Measurements from ENCODE around the gene MAPK7. TPM values are rescaled to one million over a fixed set of nuclear protein-coding genes. Genes with fewer than 3 reads are reported as not detected.

Gene MAPK7
- total and polyA plus RNA-seq, 10 of the 15 experiments (the other 5 are each of a cell fraction or from before 2014, with no cell fraction given): 0.37 to 13.5 (median 5.6) TPM

DNA sequence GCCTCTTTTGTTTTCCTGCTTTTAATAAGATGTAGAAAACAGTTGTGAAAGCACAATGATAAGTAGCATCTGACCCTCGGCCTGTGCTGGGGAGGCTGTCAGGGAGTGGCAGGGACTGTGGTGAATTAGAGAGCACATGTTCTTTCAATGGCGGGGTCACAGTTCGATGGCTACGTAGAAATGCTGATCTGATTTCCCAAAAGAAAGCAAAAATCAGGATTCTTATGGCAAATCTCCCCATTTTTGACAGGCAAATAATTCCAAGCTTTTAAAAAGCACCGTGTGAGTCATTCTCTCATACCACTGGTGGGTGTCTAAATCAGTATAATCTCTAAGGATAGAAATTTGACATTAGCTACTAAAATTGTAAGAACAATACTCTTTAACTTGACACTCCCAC lies 4.2 kb upstream of the MAPK7 start:
- DNase-seq (ENCODE audit: low read depth, low spot score) (no peak), FAIRE-seq (no peak), ATAC-seq (no peak)
- POLR2A ChIA-PET: no interaction called here
- TF ChIP-seq POLR2AphosphoS2 (IDR thresholded peaks at IDR 0.05; ENCODE audit: low read depth, low read length): no peak
- no peak for TF ChIP-seq SP1 (IDR thresholded peaks at IDR 0.05; ENCODE audit: low read depth, low read length)
- no peak for TF ChIP-seq MXI1 (IDR thresholded peaks at IDR 0.05; ENCODE audit: low read depth, low read length)
- no peak for TF ChIP-seq SMAD1 (IDR thresholded peaks at IDR 0.05; ENCODE audit: low read depth, partially characterized antibody)
- TF ChIP-seq TCF3 (IDR thresholded peaks at IDR 0.05; ENCODE audit: borderline replicate concordance, insufficient read depth, low read depth, low read length): no peak
- TF ChIP-seq, protein P1, sequence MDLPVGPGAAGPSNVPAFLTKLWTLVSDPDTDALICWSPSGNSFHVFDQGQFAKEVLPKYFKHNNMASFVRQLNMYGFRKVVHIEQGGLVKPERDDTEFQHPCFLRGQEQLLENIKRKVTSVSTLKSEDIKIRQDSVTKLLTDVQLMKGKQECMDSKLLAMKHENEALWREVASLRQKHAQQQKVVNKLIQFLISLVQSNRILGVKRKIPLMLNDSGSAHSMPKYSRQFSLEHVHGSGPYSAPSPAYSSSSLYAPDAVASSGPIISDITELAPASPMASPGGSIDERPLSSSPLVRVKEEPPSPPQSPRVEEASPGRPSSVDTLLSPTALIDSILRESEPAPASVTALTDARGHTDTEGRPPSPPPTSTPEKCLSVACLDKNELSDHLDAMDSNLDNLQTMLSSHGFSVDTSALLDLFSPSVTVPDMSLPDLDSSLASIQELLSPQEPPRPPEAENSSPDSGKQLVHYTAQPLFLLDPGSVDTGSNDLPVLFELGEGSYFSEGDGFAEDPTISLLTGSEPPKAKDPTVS (IDR thresholded peaks at IDR 0.05; ENCODE audit: low read depth, low read length): no peak
- no peak for TF ChIP-seq BHLHE40 (IDR thresholded peaks at IDR 0.05; ENCODE audit: borderline replicate concordance in 1 of 2, low read depth in 2 of 2, low read length in 1 of 2)
- no peak for TF ChIP-seq SMC3 (IDR thresholded peaks at IDR 0.05; ENCODE audit: borderline replicate concordance, low read length)
- no peak for TF ChIP-seq MEF2A (IDR thresholded peaks at IDR 0.05; ENCODE audit: insufficient read depth, low read depth, low read length)
- TF ChIP-seq, protein P2, sequence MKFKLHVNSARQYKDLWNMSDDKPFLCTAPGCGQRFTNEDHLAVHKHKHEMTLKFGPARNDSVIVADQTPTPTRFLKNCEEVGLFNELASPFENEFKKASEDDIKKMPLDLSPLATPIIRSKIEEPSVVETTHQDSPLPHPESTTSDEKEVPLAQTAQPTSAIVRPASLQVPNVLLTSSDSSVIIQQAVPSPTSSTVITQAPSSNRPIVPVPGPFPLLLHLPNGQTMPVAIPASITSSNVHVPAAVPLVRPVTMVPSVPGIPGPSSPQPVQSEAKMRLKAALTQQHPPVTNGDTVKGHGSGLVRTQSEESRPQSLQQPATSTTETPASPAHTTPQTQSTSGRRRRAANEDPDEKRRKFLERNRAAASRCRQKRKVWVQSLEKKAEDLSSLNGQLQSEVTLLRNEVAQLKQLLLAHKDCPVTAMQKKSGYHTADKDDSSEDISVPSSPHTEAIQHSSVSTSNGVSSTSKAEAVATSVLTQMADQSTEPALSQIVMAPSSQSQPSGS (IDR thresholded peaks at IDR 0.05; ENCODE audit: low read length): no peak
- no peak for TF ChIP-seq STAT3 (IDR thresholded peaks at IDR 0.05; ENCODE audit: low read depth, low read length)
- TF ChIP-seq CHD4 (IDR thresholded peaks at IDR 0.05): no peak
- no peak for TF ChIP-seq RB1 (IDR thresholded peaks at IDR 0.05; ENCODE audit: borderline replicate concordance)
- TF ChIP-seq CBFB (IDR thresholded peaks at IDR 0.05; ENCODE audit: low read depth): no peak
- no peak for TF ChIP-seq POLR2A (IDR thresholded peaks at IDR 0.05; ENCODE audit: low read depth, low read length)
- Histone ChIP-seq H3K27me3 (replicated peaks in 1 of 2; ENCODE audit: control insufficient read depth in 2 of 2, insufficient read depth in 2 of 2, low read length in 1 of 2) (no peaks in the 10 kb centered on the region), H3K4me1 (ENCODE audit: control insufficient read depth, insufficient read depth, low read length) (peaks cover 26% of the 10 kb centered on the region), H3K4me2 (ENCODE audit: control insufficient read depth, insufficient read depth) (no peak overlapping the region), H4K20me1 (ENCODE audit: control insufficient read depth, insufficient read depth) (0 out of 2 replicates have a peak, but pooled peaks cover 3% of the 10 kb centered on the region), H2AFZ (ENCODE audit: control insufficient read depth, low read depth, low read length) (no peak overlapping the region), H3K79me2 (ENCODE audit: control insufficient read depth, insufficient read depth, low read length) (peaks cover 4% of the 10 kb centered on the region), H3K9ac (ENCODE audit: control insufficient read depth, insufficient read depth, low read length) (no peak overlapping the region), H3K9me3 (replicated peaks; ENCODE audit: control insufficient read depth, insufficient read depth, low read length) (no peaks in the 10 kb centered on the region), H3K27ac (ENCODE audit: control insufficient read depth, insufficient read depth) (no peak overlapping the region), H3K36me3 (ENCODE audit: control insufficient read depth in 2 of 2, insufficient read depth in 2 of 2, low read length in 1 of 2) (no peaks in the 10 kb centered on the region), H3K4me3 (no peak overlapping the region)
- SMC1A ChIA-PET (ENCODE audit: uncharacterized antibody, unreplicated experiment): interaction anchor here (1.1 to 2.1 kb wide), 2 partner anchors 11 to 73 kb away, joined by 3 to 4 read pairs; partner anchors contain the start of gene B9D1
- CTCF ChIA-PET: interaction anchor here (0.8 to 2.5 kb wide), 2 partner anchors 12 to 74 kb away, joined by 3 to 17 read pairs; partner anchors contain the start of gene B9D1
- 93% methylated on average over 5 of the region's 5 CpGs for WGBS (ENCODE audit: insufficient coverage, insufficient replicate concordance, low lambda C conversion rate, missing lambda C conversion rate)
- intact Hi-C loops (cut with micrococcal nuclease; ENCODE audit: unreplicated experiment): no loop called here
- no TSS peak for BruUV-seq (replicated peaks)
- in situ Hi-C loops (cut with MboI): no loop called here
- RAD21 ChIA-PET (ENCODE audit: unreplicated experiment): interaction anchor here (1.6 to 1.8 kb wide), 2 partner anchors 11 to 23 kb away, joined by 3 to 5 read pairs; no protein-coding TSS in a partner anchor
